Measurements from ENCODE around the gene NKTR.

NKTR gene

DNA sequence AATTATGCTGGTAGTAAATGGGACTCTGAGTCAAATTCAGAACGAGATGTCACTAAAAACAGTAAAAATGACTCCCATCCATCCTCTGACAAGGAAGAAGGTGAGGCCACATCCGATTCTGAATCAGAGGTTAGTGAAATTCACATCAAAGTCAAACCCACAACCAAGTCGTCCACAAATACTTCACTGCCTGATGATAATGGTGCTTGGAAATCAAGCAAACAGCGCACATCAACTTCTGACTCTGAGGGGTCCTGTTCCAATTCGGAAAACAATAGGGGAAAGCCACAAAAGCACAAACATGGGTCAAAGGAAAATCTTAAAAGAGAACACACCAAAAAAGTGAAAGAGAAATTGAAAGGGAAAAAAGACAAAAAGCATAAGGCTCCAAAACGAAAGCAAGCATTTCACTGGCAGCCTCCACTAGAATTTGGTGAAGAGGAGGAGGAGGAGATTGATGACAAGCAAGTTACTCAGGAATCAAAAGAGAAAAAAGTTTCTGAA lies 37.9 kb downstream of the NKTR start:
- Histone ChIP-seq H3K27me3 (ENCODE audit: insufficient read depth, low read depth) (no peaks in the 10 kb centered on the region), H2AFZ (ENCODE audit: low read depth) (no peak overlapping the region), H3K79me2 (ENCODE audit: insufficient read depth, low read depth) (no peaks in the 10 kb centered on the region), H3K36me3 (ENCODE audit: insufficient read depth) (no peaks in the 10 kb centered on the region), H3K4me3 (IDR thresholded peaks at IDR 0.05; ENCODE audit: insufficient read depth, low read depth, low read length) (no peak overlapping the region), H4K20me1 (ENCODE audit: insufficient read depth) (no peaks in the 10 kb centered on the region), H3K4me1 (ENCODE audit: low read depth, poor library complexity, severe bottlenecking) (no peaks in the 10 kb centered on the region), H3K27ac (no peak overlapping the region), H3K9ac (no peak overlapping the region), H3K4me2 (no peak overlapping the region)
- TF ChIP-seq CTCF (conservative IDR thresholded peaks at IDR 0.05; ENCODE audit: low read depth, low read length), result no peak

DNA sequence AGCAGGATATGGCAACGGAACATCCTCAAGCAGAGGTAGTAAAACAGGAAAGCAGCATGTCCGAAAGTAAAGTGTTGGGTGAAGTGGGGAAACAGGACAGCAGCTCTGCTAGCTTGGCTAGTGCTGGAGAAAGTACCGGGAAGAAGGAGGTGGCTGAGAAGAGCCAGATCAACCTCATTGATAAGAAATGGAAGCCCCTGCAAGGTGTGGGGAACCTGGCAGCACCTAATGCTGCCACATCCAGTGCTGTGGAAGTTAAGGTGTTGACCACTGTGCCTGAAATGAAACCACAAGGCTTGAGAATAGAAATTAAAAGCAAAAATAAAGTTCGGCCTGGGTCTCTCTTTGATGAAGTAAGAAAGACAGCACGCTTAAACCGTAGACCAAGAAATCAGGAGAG lies 38.7 kb downstream of the NKTR start:
- Histone ChIP-seq H3K27ac (no peak overlapping the region), H3K79me2 (ENCODE audit: insufficient read depth, low read depth) (no peaks in the 10 kb centered on the region), H3K4me2 (no peak overlapping the region)

DNA sequence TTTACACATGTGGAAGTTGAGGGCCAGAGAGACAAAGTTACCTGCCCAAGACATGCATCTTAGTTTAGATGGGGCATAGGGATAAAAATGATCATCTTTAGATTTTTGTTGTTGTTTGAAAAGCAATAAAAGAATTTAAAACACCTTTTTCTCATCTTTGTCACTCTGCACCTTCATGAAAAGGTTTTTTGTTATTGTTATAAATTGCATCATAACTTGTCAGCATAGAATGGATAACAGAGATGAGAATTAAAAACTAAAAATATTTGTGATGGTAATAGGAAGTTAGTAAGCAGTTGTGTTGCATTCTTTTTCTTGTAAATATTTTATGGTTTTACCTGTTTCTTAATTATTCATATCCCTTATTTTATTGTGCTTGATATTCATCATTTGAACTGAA lies 39.6 kb downstream of the NKTR start:
- Histone ChIP-seq H2AFZ (ENCODE audit: low read depth) (no peak overlapping the region), H3K4me1 (ENCODE audit: low read depth, poor library complexity, severe bottlenecking) (no peaks in the 10 kb centered on the region), H3K4me3 (IDR thresholded peaks at IDR 0.05; ENCODE audit: insufficient read depth, low read depth, low read length) (no peak overlapping the region), H3K27ac (no peak overlapping the region), H3K4me2 (no peak overlapping the region), H3K9ac (no peak overlapping the region), H3K36me3 (ENCODE audit: insufficient read depth) (no peaks in the 10 kb centered on the region), H3K27me3 (ENCODE audit: insufficient read depth, low read depth) (no peaks in the 10 kb centered on the region), H3K79me2 (ENCODE audit: insufficient read depth, low read depth) (no peaks in the 10 kb centered on the region), H4K20me1 (ENCODE audit: insufficient read depth) (no peaks in the 10 kb centered on the region)
- TF ChIP-seq CTCF (conservative IDR thresholded peaks at IDR 0.05; ENCODE audit: low read depth, low read length), result no peak

More for the DNA sequence above, 38.7 kb downstream of the NKTR start:
- Histone ChIP-seq H3K36me3 (ENCODE audit: insufficient read depth) (no peaks in the 10 kb centered on the region), H3K4me1 (ENCODE audit: low read depth, poor library complexity, severe bottlenecking) (no peaks in the 10 kb centered on the region), H2AFZ (ENCODE audit: low read depth) (no peak overlapping the region), H3K4me3 (IDR thresholded peaks at IDR 0.05; ENCODE audit: insufficient read depth, low read depth, low read length) (no peak overlapping the region), H4K20me1 (ENCODE audit: insufficient read depth) (no peaks in the 10 kb centered on the region), H3K27me3 (ENCODE audit: insufficient read depth, low read depth) (no peaks in the 10 kb centered on the region), H3K9ac (no peak overlapping the region)
- TF ChIP-seq CTCF (conservative IDR thresholded peaks at IDR 0.05; ENCODE audit: low read depth, low read length), result no peak

DNA sequence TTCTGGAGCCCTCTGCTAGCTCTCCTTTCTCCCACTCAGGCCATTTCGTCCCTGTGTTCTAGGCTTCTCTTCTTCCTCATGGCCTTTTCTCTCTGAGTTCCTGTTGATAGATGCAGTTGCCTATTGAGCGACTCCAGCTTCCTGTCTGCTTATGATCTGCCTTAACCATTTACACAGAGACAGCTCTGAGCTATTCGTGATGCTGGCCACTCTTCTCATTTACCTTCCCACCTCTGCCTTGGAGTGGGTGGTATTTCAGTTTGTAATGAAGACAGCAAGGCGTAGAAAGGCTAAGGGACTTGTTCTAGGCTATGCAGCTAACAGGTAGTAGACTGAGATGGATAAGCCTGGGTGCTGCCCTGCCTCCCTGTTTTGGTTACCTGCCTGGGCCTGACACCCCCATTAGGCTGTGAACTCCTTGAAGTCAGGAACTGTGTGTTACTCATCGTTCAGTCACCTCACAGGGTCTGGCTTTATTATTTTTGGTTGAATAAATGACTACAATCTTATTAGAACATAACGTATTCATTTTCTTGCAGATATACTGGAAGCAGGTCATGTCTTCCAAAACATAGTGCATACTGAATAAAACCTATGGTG lies 40.4 kb downstream of the NKTR start:
- no peaks in the 10 kb centered on the region for H3K79me2 ChIP-seq (ENCODE audit: insufficient read depth, low read depth)
- no peak overlapping the region for H3K9ac ChIP-seq
- H3K4me1 ChIP-seq (ENCODE audit: low read depth, poor library complexity, severe bottlenecking), result no peaks in the 10 kb centered on the region
- no peak overlapping the region for H3K4me2 ChIP-seq
- no peaks in the 10 kb centered on the region for H3K27me3 ChIP-seq (ENCODE audit: insufficient read depth, low read depth)
- no peak overlapping the region for H3K4me3 ChIP-seq (IDR thresholded peaks at IDR 0.05; ENCODE audit: insufficient read depth, low read depth, low read length)
- no peak overlapping the region for H2AFZ ChIP-seq (ENCODE audit: low read depth)
- H3K36me3 ChIP-seq (ENCODE audit: insufficient read depth), result no peaks in the 10 kb centered on the region
- H3K27ac ChIP-seq, result no peak overlapping the region
- no peak for TF ChIP-seq CTCF (conservative IDR thresholded peaks at IDR 0.05; ENCODE audit: low read depth, low read length)
- H4K20me1 ChIP-seq (ENCODE audit: insufficient read depth), result no peaks in the 10 kb centered on the region
